ENCODE measurements around the gene GNLY.

- TF ChIP-seq YY1 (IDR thresholded peaks at IDR 0.05; ENCODE audit: insufficient read depth, insufficient read length) (no peak), ZNF274 (IDR thresholded peaks at IDR 0.05; ENCODE audit: low read depth, low read length) (no peak), SUZ12 (IDR thresholded peaks at IDR 0.05; ENCODE audit: extremely low read depth, insufficient read depth, insufficient read length) (no peak)
Measured at GRCh38 chr2:85731606-85732005, 37.4 kb downstream of the GNLY start.

Data from NT2/D1 (cell line).